ENCODE results near the gene BTBD9. TPM values are rescaled to one million over a fixed set of nuclear protein-coding genes. Genes with fewer than 3 reads are reported as not detected.

Gene BTBD9
- total and polyA plus RNA-seq, 2 of the 13 experiments (the other 11 are each of a cell fraction or from before 2014, with no cell fraction given): 1.2 to 3.0 TPM

DNA sequence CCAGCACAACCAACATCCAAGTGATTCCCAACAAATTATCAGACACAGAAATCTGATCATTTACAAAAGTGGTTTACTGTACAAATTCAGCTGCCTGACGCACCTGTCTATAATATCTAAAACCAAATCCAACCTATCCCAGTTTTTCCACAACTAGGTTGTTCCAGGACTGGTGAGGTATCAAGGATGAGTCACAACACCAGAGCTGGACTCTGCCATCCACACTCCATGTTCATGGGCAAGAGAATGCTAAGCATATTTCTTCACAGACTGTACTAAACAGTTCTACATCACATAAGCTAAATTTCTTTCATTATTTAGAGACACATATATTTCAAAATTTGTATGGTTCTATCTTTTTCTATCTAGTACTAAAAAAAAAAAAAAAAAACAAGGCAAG lies 141.6 kb downstream of the BTBD9 start:
- ChIA-PET CTCF (ENCODE audit: low intra/inter-chr PET ratio, low total read pairs) (no interaction called here), POLR2A (no interaction called here)
- in situ Hi-C loops (cut with HindIII; ENCODE audit: extremely low pct_ligation_motif_present, low pct_unique_long_range_greater_than_20kb) (loop anchor here (5.0 to 25.0 kb wide), 2 partner anchors 466 to 761 kb away; no protein-coding TSS in a partner anchor), intact Hi-C loops (cut with micrococcal nuclease; ENCODE audit: unreplicated experiment) (loop anchor here (10.0 kb wide), 1 partner anchor 323 kb away; no protein-coding TSS in a partner anchor)
- FAIRE-seq: no peak
- Histone ChIP-seq H4K20me1 (ENCODE audit: insufficient read depth, low read length) (no peaks in the 10 kb centered on the region), H3K4me3 (replicated peaks in 1 of 3; ENCODE audit: insufficient read depth in 1 of 3, low read depth in 2 of 3, low read length in 3 of 3) (no peak overlapping the region), H3K79me2 (ENCODE audit: insufficient read depth, low read length) (no peaks in the 10 kb centered on the region), H3K9ac (ENCODE audit: insufficient read depth, low read depth, low read length) (no peak overlapping the region), H3K27ac (ENCODE audit: extremely low read length, insufficient read depth, low read length) (no peak overlapping the region), H3K27me3 (ENCODE audit: control insufficient read depth in 1 of 2, insufficient read depth in 2 of 2, low read length in 2 of 2) (no peaks in the 10 kb centered on the region), H2AFZ (ENCODE audit: low read length) (no peak overlapping the region), H3K4me1 (ENCODE audit: insufficient read depth, low read length) (peaks cover 13% of the 10 kb centered on the region), H3K36me3 (replicated peaks in 1 of 2; ENCODE audit: control insufficient read depth in 1 of 2, insufficient read depth in 2 of 2, low read length in 2 of 2) (no peaks in the 10 kb centered on the region), H3K9me3 (ENCODE audit: low read length) (no peaks in the 10 kb centered on the region), H3K4me2 (ENCODE audit: low read depth, low read length) (no peak overlapping the region)
- DNase-seq (ENCODE audit: low spot score): no peak
- BruUV-seq (replicated peaks): no TSS peak
- 54% methylated on average over 1 of the region's 1 CpG for WGBS (ENCODE audit: low lambda C conversion rate)
- no peak for ATAC-seq
- TF ChIP-seq ZNF264 (CRISPR knock-in tag; IDR thresholded peaks at IDR 0.05) (no peak), SRSF1 (optimal IDR thresholded peaks at IDR 0.05; ENCODE audit: low read depth, low read length) (no peak), ZNF616 (CRISPR knock-in tag; IDR thresholded peaks at IDR 0.05; ENCODE audit: low read depth) (no peak), YEATS2 (CRISPR knock-in tag; IDR thresholded peaks at IDR 0.05; ENCODE audit: borderline replicate concordance) (no peak), PTBP1 (IDR thresholded peaks at IDR 0.05; ENCODE audit: low read depth, low read length, poor library complexity, severe bottlenecking) (no peak), ZNF749 (CRISPR knock-in tag; IDR thresholded peaks at IDR 0.05; ENCODE audit: borderline replicate concordance) (no peak)

DNA sequence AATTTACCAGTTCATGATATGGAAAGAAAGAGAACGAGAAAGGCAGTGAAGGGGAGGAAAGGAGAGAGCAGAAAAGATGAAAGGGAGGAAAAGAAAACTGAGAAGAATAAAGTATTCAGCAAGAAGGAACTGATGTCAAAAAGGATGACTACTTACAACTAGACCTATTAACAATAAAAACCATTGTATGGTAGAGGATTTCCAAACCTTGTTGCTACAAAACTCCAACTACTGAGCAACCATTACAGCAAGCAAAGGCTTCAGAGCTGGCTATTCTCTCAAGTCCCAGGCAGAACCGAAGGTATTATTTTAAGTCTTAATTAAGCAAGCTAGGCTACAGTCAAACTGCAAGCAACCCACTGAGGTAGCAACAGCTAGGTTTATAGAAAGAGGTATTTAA lies 142.2 kb downstream of the BTBD9 start:
- Histone ChIP-seq H2AFZ (ENCODE audit: low read length) (no peak overlapping the region), H3K27ac (ENCODE audit: extremely low read length, insufficient read depth, low read length) (no peak overlapping the region), H3K9me3 (ENCODE audit: low read length) (no peaks in the 10 kb centered on the region), H3K4me2 (ENCODE audit: low read depth, low read length) (no peak overlapping the region), H3K27me3 (ENCODE audit: control insufficient read depth in 1 of 2, insufficient read depth in 2 of 2, low read length in 2 of 2) (no peaks in the 10 kb centered on the region), H3K4me1 (ENCODE audit: insufficient read depth, low read length) (peaks cover 8% of the 10 kb centered on the region), H4K20me1 (ENCODE audit: insufficient read depth, low read length) (no peaks in the 10 kb centered on the region), H3K36me3 (replicated peaks in 1 of 2; ENCODE audit: control insufficient read depth in 1 of 2, insufficient read depth in 2 of 2, low read length in 2 of 2) (no peaks in the 10 kb centered on the region), H3K4me3 (replicated peaks in 1 of 3; ENCODE audit: insufficient read depth in 1 of 3, low read depth in 2 of 3, low read length in 3 of 3) (no peak overlapping the region), H3K79me2 (ENCODE audit: insufficient read depth, low read length) (no peaks in the 10 kb centered on the region), H3K9ac (ENCODE audit: insufficient read depth, low read depth, low read length) (no peak overlapping the region)
- ChIA-PET CTCF (ENCODE audit: low intra/inter-chr PET ratio, low total read pairs) (no interaction called here), POLR2A (no interaction called here)
- intact Hi-C loops (cut with micrococcal nuclease; ENCODE audit: unreplicated experiment): loop anchor here (10.0 kb wide), 1 partner anchor 323 kb away; no protein-coding TSS in a partner anchor
- in situ Hi-C loops (cut with HindIII; ENCODE audit: extremely low pct_ligation_motif_present, low pct_unique_long_range_greater_than_20kb): loop anchor here (5.0 to 25.0 kb wide), 2 partner anchors 465 to 760 kb away; no protein-coding TSS in a partner anchor
- no TSS peak for BruUV-seq (replicated peaks)
- TF ChIP-seq NCOA2 (CRISPR knock-in tag; IDR thresholded peaks at IDR 0.05) (no peak), MYC (CRISPR knock-in tag; IDR thresholded peaks at IDR 0.05; ENCODE audit: borderline replicate concordance) (no peak), ZNF460 (CRISPR knock-in tag; IDR thresholded peaks at IDR 0.05; ENCODE audit: borderline replicate concordance) (no peak), ZMAT3 (CRISPR knock-in tag; conservative IDR thresholded peaks at IDR 0.05) (no peak), PCBP2 (optimal IDR thresholded peaks at IDR 0.05; ENCODE audit: low read depth, low read length, poor library complexity, severe bottlenecking) (no peak), TBX3 (IDR thresholded peaks at IDR 0.05; ENCODE audit: borderline replicate concordance) (no peak)
- ATAC-seq (no peak), FAIRE-seq (no peak), DNase-seq (ENCODE audit: low spot score) (no peak)
- WGBS (ENCODE audit: low lambda C conversion rate): 2% methylated on average over 2 of the region's 2 CpGs
